HepG2 (cell line): Measurements from ENCODE around the gene ANO10. TPM values are rescaled to one million over a fixed set of nuclear protein-coding genes. Genes with fewer than 3 reads are reported as not detected.

Experiments used
- ATAC-seq: fragments of 200-7000 bp; cut with Tn5 transposase; 3 replicates; pipeline ENCODE4 v1.9.1; 2020; ENCODE audit warnings: mild to moderate bottlenecking, moderate library complexity
- BruUV-seq: library from RNA; stranded (reverse); fragments of 400-500 nt; replicated peaks from 2 replicates; lab custom pipeline; 2021; lab: Mats Ljungman, UMichigan
- CTCF ChIA-PET: fragments of 300-600 bp; formaldehyde crosslinking; extraction: SDS; loops from one replicate; lab custom pipeline; 2021; ENCODE audit warnings: low total read pairs, inconsistent platforms, low intra/inter-chr PET ratio; lab: Yijun Ruan, JAX
- POLR2A ChIA-PET: fragments of 350-600 bp; sonication (Branson Sonifier 250); formaldehyde crosslinking; loops from one replicate; lab custom pipeline; 2020; ENCODE audit warnings: antibody characterized with exemption, inconsistent platforms; lab: Yijun Ruan, JAX
- DNase-seq: peaks from one replicate; pipeline ENCODE4 v3.0.0-alpha.2; 2015; ENCODE audit warnings: low spot score
- FAIRE-seq: peaks from 3 replicates; lab custom pipeline; 2011; peaks lifted over from hg19 to GRCh38; lab: Jason Lieb, UNC
- H2AFZ ChIP-seq: one replicate; pipeline ENCODE4 v1.6.1; 2011; ENCODE audit warnings: low read length, inconsistent platforms
- H3K27ac ChIP-seq: fragments of 300-600 bp; 3 replicates; pipeline ENCODE4 v1.8.0; 2011; ENCODE audit warnings: mixed run types, mild to moderate bottlenecking, mixed read lengths, low read length, inconsistent platforms; ENCODE audit not compliant: insufficient read depth; ENCODE audit errors: extremely low read length
- H3K27me3 ChIP-seq, 2 experiments: fragments of 200-600 bp in 1 of 2; 2 replicates in 1 of 2; 3 replicates in 1 of 2; pipeline versions ENCODE4 v1.6.0 to v1.8.0; 2011; ENCODE audit warnings: low read length in 2 of 2, mild to moderate bottlenecking in 2 of 2, moderate library complexity in 2 of 2, inconsistent platforms in 1 of 2; ENCODE audit not compliant: insufficient read depth in 2 of 2, control insufficient read depth in 1 of 2
- H3K36me3 ChIP-seq, 2 experiments: fragments of 200-600 bp in 1 of 2; replicated peaks in 1 of 2; 2 replicates in 1 of 2; 3 replicates in 1 of 2; pipeline versions ENCODE4 v1.5.1 to v1.8.0; 2011; ENCODE audit warnings: low read length in 2 of 2, inconsistent platforms in 1 of 2; ENCODE audit not compliant: insufficient read depth in 2 of 2, control insufficient read depth in 1 of 2
- H3K4me1 ChIP-seq: 2 replicates; pipeline ENCODE4 v1.5.1; 2012; ENCODE audit warnings: low read length, inconsistent platforms; ENCODE audit not compliant: insufficient read depth
- H3K4me2 ChIP-seq: 2 replicates; pipeline ENCODE4 v1.6.0; 2011; ENCODE audit warnings: low read depth, low read length, inconsistent platforms
- H3K4me3 ChIP-seq, 3 experiments: fragments of 200-600 bp in 1 of 3; sonication (generic), shearing (Covaris generic) in 1 of 3; replicated peaks in 1 of 3; 2 replicates each; pipeline ENCODE4 v1.5.1; 2011 to 2016; ENCODE audit warnings: low read length in 3 of 3, inconsistent platforms in 2 of 3, low read depth in 2 of 3, mild to moderate bottlenecking in 2 of 3, control low read depth in 1 of 3, mixed read lengths in 1 of 3; ENCODE audit not compliant: insufficient read depth in 1 of 3
- H3K79me2 ChIP-seq: one replicate; pipeline ENCODE4 v1.6.1; 2011; ENCODE audit warnings: low read length, inconsistent platforms; ENCODE audit not compliant: insufficient read depth
- H3K9ac ChIP-seq: 2 replicates; pipeline ENCODE4 v1.6.0; 2011; ENCODE audit warnings: mild to moderate bottlenecking, low read depth, low read length, inconsistent platforms; ENCODE audit not compliant: insufficient read depth
- H3K9me3 ChIP-seq: 2 replicates; pipeline ENCODE4 v1.5.1; 2012; ENCODE audit warnings: mild to moderate bottlenecking, low read length
- H4K20me1 ChIP-seq: 2 replicates; pipeline ENCODE4 v1.6.0; 2011; ENCODE audit warnings: inconsistent platforms, mild to moderate bottlenecking, low read length, moderate library complexity; ENCODE audit not compliant: insufficient read depth
- ARID5B ChIP-seq: IDR thresholded peaks from 2 replicates; pipeline ENCODE4 v1.4.0; 2020; ENCODE audit warnings: mild to moderate bottlenecking, missing genetic modification reagents
- ASH2L ChIP-seq: fragments of 300-600, 200-600 bp; sonication (generic); IDR thresholded peaks from 2 replicates; pipeline ENCODE4 v1.7.0; 2017; ENCODE audit warnings: low read depth, mild to moderate bottlenecking, moderate library complexity, mixed read lengths, low read length; ENCODE audit not compliant: insufficient read length
- ELF3 ChIP-seq: IDR thresholded peaks from 2 replicates; pipeline ENCODE4 v1.6.1; 2016; ENCODE audit warnings: missing genetic modification reagents, missing compliant biosample characterization
- EP300 ChIP-seq, 3 experiments: sonication (generic) in 1 of 3; formaldehyde crosslinking in 1 of 3; IDR thresholded peaks; 2 replicates each; pipeline versions ENCODE4 v1.5.1 to v1.6.1; 2011 to 2020; ENCODE audit warnings: low read depth in 2 of 3, low read length in 2 of 3, borderline replicate concordance in 1 of 3, improper control_type of control experiment in 1 of 3, mild to moderate bottlenecking in 1 of 3, missing genetic modification reagents in 1 of 3, moderate library complexity in 1 of 3
- FOSL2 ChIP-seq: sonication (generic); formaldehyde crosslinking; IDR thresholded peaks from 2 replicates; pipeline ENCODE4 v1.4.0; 2020; ENCODE audit warnings: missing genetic modification reagents
- FOXP1 ChIP-seq, 2 experiments: fragments of 450-650 bp in 1 of 2; IDR thresholded peaks; 2 replicates each; pipeline ENCODE4 v1.6.1; 2017 to 2018; ENCODE audit warnings: antibody characterized with exemption in 1 of 2
- HOMEZ ChIP-seq: IDR thresholded peaks from 2 replicates; pipeline ENCODE4 v1.6.1; 2016; ENCODE audit warnings: low read depth
- RARA ChIP-seq: IDR thresholded peaks from 2 replicates; pipeline ENCODE4 v1.6.1; 2016; ENCODE audit warnings: missing genetic modification reagents, missing compliant biosample characterization
- SUZ12 ChIP-seq: fragments of 150-350 bp; IDR thresholded peaks from 2 replicates; pipeline ENCODE4 v1.6.1; 2014; ENCODE audit warnings: low read depth, low read length
- ZMYM2 ChIP-seq: sonication (generic); formaldehyde crosslinking; IDR thresholded peaks from 2 replicates; pipeline ENCODE4 v1.8.0; 2022; ENCODE audit warnings: mild to moderate bottlenecking, missing genetic modification reagents
- WGBS: methylation state at CpG from one replicate; pipeline ENCODE4 v1.1.6; 2017; ENCODE audit warnings: low lambda C conversion rate; 5-methylcytosine and 5-hydroxymethylcytosine counted together
- in situ Hi-C: cut with HindIII; loops from 2 replicates; pipeline ENCODE4 v1.10.0; 2017; ENCODE audit warnings: low pct_unique_long_range_greater_than_20kb; ENCODE audit not compliant: extremely low pct_ligation_motif_present
- intact Hi-C: fragments of 100-400 bp; cut with micrococcal nuclease; formaldehyde crosslinking; loops from one replicate; pipeline ENCODE4 v1.10.0; 2022; ENCODE audit not compliant: unreplicated experiment
- polyA plus RNA-seq, 8 experiments: library from polyadenylated mRNA; depleted of rRNA in 3 of 8; stranded (reverse) in 7 of 8; unstranded in 1 of 8; fragments of >200 nt; fragmentation: Illumina TruSeq in 4 of 8; extraction: Trizol in 4 of 8; gene quantifications; 2 replicates each; pipeline versions ENCODE4 v1.2.1 to v1.2.3, GENCODE V29; 2011 to 2016; ENCODE audit warnings: low read depth in 4 of 8, missing spikeins in 1 of 8, mixed read lengths in 1 of 8; ENCODE audit not compliant: insufficient read depth in 1 of 8
- total RNA-seq, 5 experiments: library from RNA; depleted of rRNA; stranded (reverse); fragments of >200 nt; fragmentation: Illumina TruSeq; extraction: Trizol; gene quantifications; 2 replicates each; pipeline ENCODE4 v1.2.3, GENCODE V29; 2016; ENCODE audit warnings: low read depth in 1 of 5

Gene ANO10
- total and polyA plus RNA-seq, 2 of the 13 experiments (the other 11 are each of a cell fraction or from before 2014, with no cell fraction given): 10.4 to 13.1 TPM

GRCh38 chr3:43389388-43390254, 232.2 kb downstream of the ANO10 start:
- Histone ChIP-seq H4K20me1 (no peaks in the 10 kb centered on the region), H3K9ac (no peak overlapping the region), H3K27me3 (no peaks in the 10 kb centered on the region), H3K79me2 (no peaks in the 10 kb centered on the region), H3K4me2 (peak overlapping the region; percentile 13; the same call in 1 of the 2 replicates), H3K9me3 (no peaks in the 10 kb centered on the region), H3K4me3 (no peak overlapping the region), H3K27ac (peak overlapping the region; percentile 37), H3K36me3 (no peaks in the 10 kb centered on the region), H3K4me1 (peaks cover 21% of the 10 kb centered on the region), H2AFZ (no peak overlapping the region)
- intact Hi-C loops (no loop called here), in situ Hi-C loops (no loop called here)
- peak; percentile 62 for TF ChIP-seq ASH2L
- TF ChIP-seq ELF3 (CRISPR knock-in tag): peak; percentile 23; the same call in 1 of the 2 replicates
- 0 out of 2 replicates have a peak, but pooled peaks have one; percentile 8 for TF ChIP-seq FOSL2 (CRISPR knock-in tag)
- peak; percentile 41; the same call in 1 of the 2 replicates for TF ChIP-seq HOMEZ (CRISPR knock-in tag)
- no peak for TF ChIP-seq FOXP1 (IDR thresholded peaks at IDR 0.05)
- TF ChIP-seq FOXP1 (CRISPR knock-in tag; IDR thresholded peaks at IDR 0.05): peak; percentile 37; the same call in 1 of the 2 replicates
- peak in 1 of 2 experiments; percentile 23; a peak in 1 of 4 replicates for TF ChIP-seq EP300 (IDR thresholded peaks at IDR 0.05; ENCODE audit: low read depth in 2 of 2, low read length in 2 of 2)
- TF ChIP-seq EP300 (CRISPR knock-in tag; IDR thresholded peaks at IDR 0.05; ENCODE audit: borderline replicate concordance): no peak
- TF ChIP-seq SUZ12: no peak
- peak; percentile 9; the same call in 1 of the 2 replicates for TF ChIP-seq RARA (CRISPR knock-in tag)
- TF ChIP-seq ZMYM2 (CRISPR knock-in tag): no peak
- TF ChIP-seq ARID5B (CRISPR knock-in tag): 0 out of 2 replicates have a peak, but pooled peaks have one; percentile 19
- ChIA-PET POLR2A (no interaction called here), CTCF (no interaction called here)
- WGBS: 53% methylated on average over 10 of the region's 10 CpGs
- FAIRE-seq (no peak), DNase-seq (peak; percentile 30), ATAC-seq (peak; percentile 36; the same call in 1 of the 3 replicates)
- no TSS peak for BruUV-seq
